Vagina (tissue), 2 donors: ENCODE data around the gene ITSN1.

ENCODE experiments used
- POLR2A ChIP-seq, 2 donors: fragments of 450-650 bp; IDR thresholded peaks; one replicate each; pipeline ENCODE4 v1.6.1; 2017; ENCODE audit warnings: antibody characterized with exemption in 2 of 2, mild to moderate bottlenecking in 2 of 2, moderate library complexity in 2 of 2
- POLR2AphosphoS5 ChIP-seq, 2 donors: sonication (generic); formaldehyde crosslinking; IDR thresholded peaks; one replicate each; pipeline ENCODE4 v1.9.0; 2017; ENCODE audit warnings: antibody characterized with exemption in 2 of 2, mild to moderate bottlenecking in 2 of 2, low read depth in 1 of 2; ENCODE audit not compliant: insufficient read depth in 1 of 2
- TF ChIP-seq, protein P1 (sequence below), 3 experiments: fragments of 450-650 bp in 2 of 3; fragments of 200-600 bp in 1 of 3; sonication (generic) in 1 of 3; IDR thresholded peaks; one replicate each; pipeline ENCODE4 v1.5.1; 2017 to 2019; ENCODE audit warnings: antibody characterized with exemption in 3 of 3, mild to moderate bottlenecking in 2 of 3, moderate library complexity in 2 of 3

DNA sequence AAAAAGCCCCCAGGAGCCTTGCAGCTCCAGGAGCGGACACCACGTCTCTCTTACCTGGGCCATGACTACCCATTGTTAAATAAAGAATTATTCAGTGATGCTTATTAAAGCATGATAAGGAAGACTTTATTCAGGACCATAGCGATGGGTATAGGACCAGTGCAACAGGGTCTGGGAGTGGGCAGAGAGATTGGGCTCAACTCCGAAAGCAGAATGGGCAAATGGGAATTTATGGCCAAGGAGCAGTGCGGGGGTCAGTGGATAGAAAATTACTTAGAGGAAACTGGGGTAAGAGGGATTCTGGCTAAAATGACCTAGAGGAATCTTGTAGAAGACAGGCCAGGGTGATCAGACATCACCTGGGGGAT, 273.9 kb downstream of the ITSN1 start:
- no peak for TF ChIP-seq POLR2AphosphoS5 (IDR thresholded peaks at IDR 0.05; ENCODE audit: insufficient read depth in 1 of 2, low read depth in 1 of 2)
- TF ChIP-seq, protein P1, sequence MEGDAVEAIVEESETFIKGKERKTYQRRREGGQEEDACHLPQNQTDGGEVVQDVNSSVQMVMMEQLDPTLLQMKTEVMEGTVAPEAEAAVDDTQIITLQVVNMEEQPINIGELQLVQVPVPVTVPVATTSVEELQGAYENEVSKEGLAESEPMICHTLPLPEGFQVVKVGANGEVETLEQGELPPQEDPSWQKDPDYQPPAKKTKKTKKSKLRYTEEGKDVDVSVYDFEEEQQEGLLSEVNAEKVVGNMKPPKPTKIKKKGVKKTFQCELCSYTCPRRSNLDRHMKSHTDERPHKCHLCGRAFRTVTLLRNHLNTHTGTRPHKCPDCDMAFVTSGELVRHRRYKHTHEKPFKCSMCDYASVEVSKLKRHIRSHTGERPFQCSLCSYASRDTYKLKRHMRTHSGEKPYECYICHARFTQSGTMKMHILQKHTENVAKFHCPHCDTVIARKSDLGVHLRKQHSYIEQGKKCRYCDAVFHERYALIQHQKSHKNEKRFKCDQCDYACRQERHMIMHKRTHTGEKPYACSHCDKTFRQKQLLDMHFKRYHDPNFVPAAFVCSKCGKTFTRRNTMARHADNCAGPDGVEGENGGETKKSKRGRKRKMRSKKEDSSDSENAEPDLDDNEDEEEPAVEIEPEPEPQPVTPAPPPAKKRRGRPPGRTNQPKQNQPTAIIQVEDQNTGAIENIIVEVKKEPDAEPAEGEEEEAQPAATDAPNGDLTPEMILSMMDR (IDR thresholded peaks at IDR 0.05): no peak
- no peak for TF ChIP-seq POLR2A (IDR thresholded peaks at IDR 0.05)
